C4-2B (cell line): ENCODE data around the gene RGS9BP.

ENCODE experiments used
- ZFX ChIP-seq: fragments of 450-650 bp; IDR thresholded peaks from 2 replicates; pipeline ENCODE4 v1.6.1; 2017
- TF ChIP-seq, protein P1 (sequence below): fragments of 450-650 bp; conservative IDR thresholded peaks from 2 replicates; pipeline ENCODE4 v1.5.1; 2017; ENCODE audit warnings: mild to moderate bottlenecking

DNA sequence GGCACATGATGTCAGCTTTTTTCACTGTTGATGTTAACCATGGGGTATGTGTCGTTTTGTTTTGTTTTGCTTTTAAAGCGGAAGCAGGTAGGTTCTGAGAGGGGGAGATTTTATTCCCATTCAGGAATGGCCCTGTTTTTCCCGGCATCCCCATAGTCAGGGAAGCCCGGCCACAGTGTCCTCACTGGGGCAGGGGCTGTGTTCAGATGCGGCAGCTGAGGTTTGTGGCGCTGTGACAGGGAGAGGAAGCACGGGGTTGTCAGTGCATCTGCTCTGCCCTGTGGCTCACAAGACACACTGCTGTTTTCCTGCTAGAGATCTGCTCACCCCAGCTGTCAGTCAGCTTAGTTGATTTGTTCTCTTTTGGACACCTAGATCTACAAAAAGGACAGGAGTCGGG lies 28.3 kb upstream of the RGS9BP start:
- TF ChIP-seq, protein P1, sequence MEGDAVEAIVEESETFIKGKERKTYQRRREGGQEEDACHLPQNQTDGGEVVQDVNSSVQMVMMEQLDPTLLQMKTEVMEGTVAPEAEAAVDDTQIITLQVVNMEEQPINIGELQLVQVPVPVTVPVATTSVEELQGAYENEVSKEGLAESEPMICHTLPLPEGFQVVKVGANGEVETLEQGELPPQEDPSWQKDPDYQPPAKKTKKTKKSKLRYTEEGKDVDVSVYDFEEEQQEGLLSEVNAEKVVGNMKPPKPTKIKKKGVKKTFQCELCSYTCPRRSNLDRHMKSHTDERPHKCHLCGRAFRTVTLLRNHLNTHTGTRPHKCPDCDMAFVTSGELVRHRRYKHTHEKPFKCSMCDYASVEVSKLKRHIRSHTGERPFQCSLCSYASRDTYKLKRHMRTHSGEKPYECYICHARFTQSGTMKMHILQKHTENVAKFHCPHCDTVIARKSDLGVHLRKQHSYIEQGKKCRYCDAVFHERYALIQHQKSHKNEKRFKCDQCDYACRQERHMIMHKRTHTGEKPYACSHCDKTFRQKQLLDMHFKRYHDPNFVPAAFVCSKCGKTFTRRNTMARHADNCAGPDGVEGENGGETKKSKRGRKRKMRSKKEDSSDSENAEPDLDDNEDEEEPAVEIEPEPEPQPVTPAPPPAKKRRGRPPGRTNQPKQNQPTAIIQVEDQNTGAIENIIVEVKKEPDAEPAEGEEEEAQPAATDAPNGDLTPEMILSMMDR: no peak
- no peak for TF ChIP-seq ZFX
